Measurements from ENCODE around the gene PDK2. TPM values are rescaled to one million over a fixed set of nuclear protein-coding genes. Genes with fewer than 3 reads are reported as not detected.

Gene PDK2
- total RNA-seq, 1 donor from 2014 or later = 14.5 TPM

DNA sequence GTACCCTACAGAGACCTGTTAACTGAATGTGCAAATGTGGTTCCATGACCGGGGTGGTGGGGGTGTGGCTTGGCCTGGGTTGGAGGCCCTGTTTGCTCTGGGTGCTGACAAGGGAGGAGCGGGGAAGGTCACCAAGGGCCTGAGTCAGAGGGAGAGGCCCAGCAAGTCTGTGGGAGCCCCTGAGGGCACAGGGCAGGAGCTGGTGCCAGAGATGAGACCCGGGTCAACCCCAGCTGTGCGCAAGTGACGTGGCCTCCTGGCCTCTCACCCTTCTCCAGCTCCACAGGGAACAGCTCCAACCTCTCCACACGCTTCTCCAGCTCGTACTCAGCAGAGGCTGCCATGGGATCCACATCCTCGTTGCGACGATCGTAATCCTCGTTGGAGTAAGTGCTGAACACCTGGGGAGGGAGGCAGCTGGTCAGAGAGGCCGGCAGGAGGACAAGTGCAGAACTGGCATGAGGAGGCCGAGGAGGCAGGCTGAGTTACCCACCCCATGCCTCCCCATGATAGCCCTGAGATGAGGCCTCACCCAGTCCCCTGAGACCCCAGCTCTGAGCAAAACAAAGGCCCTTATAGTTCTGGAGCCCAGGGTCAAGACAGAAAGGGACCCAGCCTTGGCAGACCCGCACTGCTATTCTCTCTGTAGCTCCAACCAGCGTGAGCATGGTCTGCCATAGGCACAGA lies 49.8 kb downstream of the PDK2 start:
- Histone ChIP-seq H3K4me3 (ENCODE audit: low read depth, low read length) (no peak overlapping the region), H3K27me3 (ENCODE audit: control insufficient read depth, insufficient read depth, low read length) (no peaks in the 10 kb centered on the region), H3K36me3 (ENCODE audit: control insufficient read depth, insufficient read depth, low read length) (peaks cover 4% of the 10 kb centered on the region)
- no peak for TF ChIP-seq CTCF (IDR thresholded peaks at IDR 0.05; ENCODE audit: insufficient read depth, low read length, poor library complexity, severe bottlenecking)
- DNase-seq (ENCODE audit: low read depth) = no peak

GRCh38 chr17:50145532-50146229 lies 50.5 kb downstream of the PDK2 start:
- peaks cover 4% of the 10 kb centered on the region for H3K36me3 ChIP-seq (ENCODE audit: control insufficient read depth, insufficient read depth, low read length)
- no peaks in the 10 kb centered on the region for H3K27me3 ChIP-seq (ENCODE audit: control insufficient read depth, insufficient read depth, low read length)
- no peak for TF ChIP-seq CTCF (IDR thresholded peaks at IDR 0.05; ENCODE audit: insufficient read depth, low read length, poor library complexity, severe bottlenecking)
- DNase-seq (ENCODE audit: low read depth) = no peak
- no peak overlapping the region for H3K4me3 ChIP-seq (ENCODE audit: low read depth, low read length)

- Histone ChIP-seq H3K4me3 (ENCODE audit: low read depth, low read length) (no peak overlapping the region), H3K27me3 (ENCODE audit: control insufficient read depth, insufficient read depth, low read length) (no peaks in the 10 kb centered on the region), H3K36me3 (ENCODE audit: control insufficient read depth, insufficient read depth, low read length) (no peaks in the 10 kb centered on the region)
- DNase-seq (ENCODE audit: low read depth) = no peak
- peak; percentile 1 for TF ChIP-seq CTCF (IDR thresholded peaks at IDR 0.05; ENCODE audit: insufficient read depth, low read length, poor library complexity, severe bottlenecking)
Measured at GRCh38 chr17:50146230-50146926, 51.2 kb downstream of the PDK2 start.

- no peaks in the 10 kb centered on the region for H3K27me3 ChIP-seq (ENCODE audit: control insufficient read depth, insufficient read depth, low read length)
- DNase-seq (ENCODE audit: low read depth) = no peak
- no peak overlapping the region for H3K4me3 ChIP-seq (ENCODE audit: low read depth, low read length)
- no peak for TF ChIP-seq CTCF (IDR thresholded peaks at IDR 0.05; ENCODE audit: insufficient read depth, low read length, poor library complexity, severe bottlenecking)
- H3K36me3 ChIP-seq (ENCODE audit: control insufficient read depth, insufficient read depth, low read length) = no peaks in the 10 kb centered on the region
Measured at GRCh38 chr17:50146927-50147665, 51.9 kb downstream of the PDK2 start.

GRCh38 chr17:50147841-50148225 lies 52.7 kb downstream of the PDK2 start:
- DNase-seq (ENCODE audit: low read depth) = no peak
- no peak for TF ChIP-seq CTCF (IDR thresholded peaks at IDR 0.05; ENCODE audit: insufficient read depth, low read length, poor library complexity, severe bottlenecking)
- peak overlapping the region; percentile 73 for H3K4me3 ChIP-seq (ENCODE audit: low read depth, low read length)
- H3K36me3 ChIP-seq (ENCODE audit: control insufficient read depth, insufficient read depth, low read length) = no peaks in the 10 kb centered on the region
- no peaks in the 10 kb centered on the region for H3K27me3 ChIP-seq (ENCODE audit: control insufficient read depth, insufficient read depth, low read length)

Measured in kidney epithelial cell (primary cell).